Measurements from ENCODE around the gene TLR6.

The TLR6 gene

DNA sequence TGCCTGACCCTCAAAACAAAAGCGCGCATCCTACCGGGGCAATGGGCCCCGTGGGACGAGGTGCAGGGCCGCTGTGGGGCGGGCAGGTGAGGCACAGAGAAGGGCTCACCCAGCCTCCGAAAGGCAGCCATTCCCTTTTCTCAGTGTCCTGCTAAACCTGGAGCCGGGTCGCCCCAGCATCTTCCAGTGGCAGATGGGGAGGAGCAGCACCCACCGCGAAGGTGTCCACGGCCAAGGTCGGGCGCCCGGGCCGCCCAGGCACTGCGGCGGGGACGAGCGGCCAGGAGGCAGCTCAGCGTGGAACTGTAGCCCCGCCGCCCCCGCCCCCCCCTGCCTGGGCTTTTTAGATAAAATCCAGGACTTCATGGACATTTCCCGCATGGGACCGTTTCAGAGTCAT is 32.9 kb downstream of the TLR6 start:
- no peak overlapping the region for H3K4me3 ChIP-seq (ENCODE audit: low read depth, low read length)
- no peak for DNase-seq (ENCODE audit: low read depth)
- TF ChIP-seq, protein P1, sequence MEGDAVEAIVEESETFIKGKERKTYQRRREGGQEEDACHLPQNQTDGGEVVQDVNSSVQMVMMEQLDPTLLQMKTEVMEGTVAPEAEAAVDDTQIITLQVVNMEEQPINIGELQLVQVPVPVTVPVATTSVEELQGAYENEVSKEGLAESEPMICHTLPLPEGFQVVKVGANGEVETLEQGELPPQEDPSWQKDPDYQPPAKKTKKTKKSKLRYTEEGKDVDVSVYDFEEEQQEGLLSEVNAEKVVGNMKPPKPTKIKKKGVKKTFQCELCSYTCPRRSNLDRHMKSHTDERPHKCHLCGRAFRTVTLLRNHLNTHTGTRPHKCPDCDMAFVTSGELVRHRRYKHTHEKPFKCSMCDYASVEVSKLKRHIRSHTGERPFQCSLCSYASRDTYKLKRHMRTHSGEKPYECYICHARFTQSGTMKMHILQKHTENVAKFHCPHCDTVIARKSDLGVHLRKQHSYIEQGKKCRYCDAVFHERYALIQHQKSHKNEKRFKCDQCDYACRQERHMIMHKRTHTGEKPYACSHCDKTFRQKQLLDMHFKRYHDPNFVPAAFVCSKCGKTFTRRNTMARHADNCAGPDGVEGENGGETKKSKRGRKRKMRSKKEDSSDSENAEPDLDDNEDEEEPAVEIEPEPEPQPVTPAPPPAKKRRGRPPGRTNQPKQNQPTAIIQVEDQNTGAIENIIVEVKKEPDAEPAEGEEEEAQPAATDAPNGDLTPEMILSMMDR (IDR thresholded peaks at IDR 0.05; ENCODE audit: control insufficient read depth, extremely low read depth, insufficient read depth): no peak

DNA sequence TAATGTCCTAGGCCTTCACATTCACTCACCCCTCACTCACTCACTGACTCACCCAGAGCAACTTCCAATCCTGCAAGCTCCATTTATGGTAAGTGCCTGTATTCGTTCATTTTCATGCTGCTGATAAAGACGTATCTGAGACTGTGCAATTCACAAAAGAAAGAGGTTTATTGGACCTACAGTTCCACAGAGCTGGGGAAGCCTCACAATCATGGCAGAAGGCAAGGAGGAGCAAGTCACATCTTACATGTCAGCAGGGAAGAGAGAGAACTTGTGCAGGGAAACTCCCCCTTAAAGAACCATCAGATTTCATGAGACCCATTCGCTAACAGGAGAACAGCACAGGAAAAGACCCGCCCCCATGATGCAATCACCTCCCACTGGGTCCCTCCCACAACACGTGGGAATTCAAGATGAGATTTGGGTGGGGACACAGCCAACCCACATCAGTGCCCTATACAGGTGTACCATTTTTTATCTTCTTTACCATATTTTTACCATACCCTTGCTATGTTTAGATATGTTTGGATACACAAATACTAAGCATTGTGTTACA is 33.8 kb downstream of the TLR6 start:
- H3K4me3 ChIP-seq (ENCODE audit: low read depth, low read length): no peak overlapping the region
- no peak for DNase-seq (ENCODE audit: low read depth)
- TF ChIP-seq, protein P1 (IDR thresholded peaks at IDR 0.05; ENCODE audit: control insufficient read depth, extremely low read depth, insufficient read depth): no peak

DNA sequence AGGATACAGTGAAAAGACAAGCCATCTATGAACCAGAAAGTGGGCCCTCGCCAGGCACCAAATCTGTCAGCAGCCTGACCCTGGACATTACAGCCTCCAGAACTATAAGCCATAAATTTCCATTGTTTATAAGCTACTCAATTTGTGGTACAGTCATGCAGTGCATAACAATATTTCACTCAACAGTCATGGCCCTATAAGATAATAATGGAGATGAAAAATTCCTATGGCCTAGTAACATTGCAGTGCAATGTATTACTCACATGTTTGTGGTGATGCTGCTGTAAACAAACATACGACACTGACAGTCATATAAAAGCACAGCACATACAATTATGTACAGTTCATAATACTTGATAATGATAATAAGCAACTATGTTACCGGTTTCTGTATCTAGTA is 34.9 kb downstream of the TLR6 start:
- DNase-seq (ENCODE audit: low read depth): no peak
- no peak overlapping the region for H3K4me3 ChIP-seq (ENCODE audit: low read depth, low read length)

DNA sequence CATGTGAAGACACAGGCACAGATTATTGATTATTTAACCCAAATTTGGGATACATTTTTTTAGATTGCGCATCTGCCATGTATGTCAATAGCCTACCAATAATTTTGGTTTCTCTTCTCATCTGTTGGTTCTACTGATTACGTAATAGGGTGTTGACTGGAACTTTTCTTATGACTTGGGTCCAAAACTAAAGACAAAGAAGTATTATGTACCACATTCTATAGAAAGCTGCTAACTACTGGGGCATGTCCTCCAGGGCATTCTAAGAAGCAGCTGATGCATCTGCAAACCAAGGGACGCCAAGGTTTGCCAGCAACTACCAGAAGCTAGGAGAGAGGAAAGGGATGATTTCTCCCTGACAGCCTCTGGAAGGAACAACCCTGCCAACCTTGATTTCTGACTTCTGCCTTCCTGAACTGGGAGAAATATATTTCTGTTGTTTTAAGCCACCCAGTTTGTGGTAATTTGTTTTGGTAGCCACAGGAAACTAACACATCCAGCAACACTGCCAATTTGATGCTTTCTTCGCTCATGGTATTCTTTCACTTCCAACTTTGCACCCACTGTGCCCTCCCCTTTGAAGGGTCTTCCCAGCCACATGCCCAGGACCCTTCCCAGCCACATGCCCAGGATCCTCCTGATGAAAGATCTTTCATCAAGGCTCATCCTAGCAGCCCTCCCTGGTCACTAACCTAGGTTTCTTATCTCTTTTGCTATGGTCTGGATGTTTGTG is 36.1 kb downstream of the TLR6 start:
- no peak overlapping the region for H3K4me3 ChIP-seq (ENCODE audit: low read depth, low read length)
- DNase-seq (ENCODE audit: low read depth): no peak
- TF ChIP-seq, protein P1 (IDR thresholded peaks at IDR 0.05; ENCODE audit: control insufficient read depth, extremely low read depth, insufficient read depth): no peak

More for the DNA sequence above, 34.9 kb downstream of the TLR6 start:
- TF ChIP-seq, protein P1 (IDR thresholded peaks at IDR 0.05; ENCODE audit: control insufficient read depth, extremely low read depth, insufficient read depth): no peak

DNA sequence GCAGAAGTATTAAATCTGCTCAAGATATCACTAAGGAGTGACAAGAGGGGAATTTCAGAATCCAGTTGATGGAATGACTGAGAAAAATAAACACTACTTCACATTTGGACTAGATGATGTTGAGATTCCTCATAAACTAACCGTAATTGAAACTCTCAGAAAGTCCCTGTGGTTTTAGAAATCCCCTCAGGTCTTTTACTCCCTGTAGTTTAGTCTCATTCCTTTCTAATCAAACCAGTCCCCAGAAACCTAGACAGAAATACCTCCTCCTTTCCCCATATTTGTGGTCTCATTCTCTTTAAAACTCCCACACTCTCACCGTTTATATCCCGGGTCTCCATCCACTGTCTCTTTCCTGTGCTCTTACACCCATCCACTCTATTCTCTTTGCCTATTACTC is 37.0 kb downstream of the TLR6 start:
- DNase-seq (ENCODE audit: low read depth): no peak
- H3K4me3 ChIP-seq (ENCODE audit: low read depth, low read length): no peak overlapping the region
- TF ChIP-seq, protein P1 (IDR thresholded peaks at IDR 0.05; ENCODE audit: control insufficient read depth, extremely low read depth, insufficient read depth): no peak

DNA sequence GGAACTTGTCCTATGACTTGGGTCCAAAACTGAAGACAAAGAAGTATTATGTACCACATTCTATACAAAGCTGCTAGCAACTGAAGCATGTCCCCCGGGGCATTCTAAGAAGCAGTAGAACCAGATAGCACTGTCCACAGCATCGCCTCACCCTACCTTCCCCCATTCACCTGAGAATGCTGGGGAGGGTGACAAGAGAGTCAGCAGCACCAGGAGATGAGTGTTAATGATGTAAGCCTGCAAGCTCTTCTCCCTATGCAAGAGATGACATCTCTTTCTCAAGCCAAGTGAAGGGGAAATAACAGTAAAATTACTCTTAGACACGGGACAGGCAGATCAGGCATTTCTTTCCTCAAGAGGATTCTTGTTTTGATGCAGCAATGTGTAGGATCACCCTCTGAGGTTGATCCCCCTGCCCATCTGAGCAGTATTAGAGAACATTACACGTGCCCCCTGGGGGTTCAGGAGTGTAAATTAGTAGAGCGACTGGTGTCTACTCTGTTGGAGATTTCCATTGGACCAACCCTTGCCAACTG is 38.1 kb downstream of the TLR6 start:
- H3K4me3 ChIP-seq (ENCODE audit: low read depth, low read length): no peak overlapping the region
- TF ChIP-seq, protein P1 (IDR thresholded peaks at IDR 0.05; ENCODE audit: control insufficient read depth, extremely low read depth, insufficient read depth): no peak
- DNase-seq (ENCODE audit: low read depth): no peak

Data from LNCaP clone FGC (cell line).